OCI-LY3 (cell line): Measurements from ENCODE around the gene ITGA11.

Source experiments
- EZH2phosphoT487 ChIP-seq: fragments of 200-600 bp; shearing (Covaris generic); IDR thresholded peaks from 2 replicates; pipeline ENCODE4 v1.6.1; 2018; ENCODE audit warnings: antibody characterized with exemption, mixed run types, low read depth
- TF ChIP-seq, protein P1 (sequence below): fragments of 200-600, 300-600 bp; sonication (generic); IDR thresholded peaks from 2 replicates; pipeline ENCODE4 v1.5.1; 2014; ENCODE audit warnings: antibody characterized with exemption, low read length, low read depth

DNA sequence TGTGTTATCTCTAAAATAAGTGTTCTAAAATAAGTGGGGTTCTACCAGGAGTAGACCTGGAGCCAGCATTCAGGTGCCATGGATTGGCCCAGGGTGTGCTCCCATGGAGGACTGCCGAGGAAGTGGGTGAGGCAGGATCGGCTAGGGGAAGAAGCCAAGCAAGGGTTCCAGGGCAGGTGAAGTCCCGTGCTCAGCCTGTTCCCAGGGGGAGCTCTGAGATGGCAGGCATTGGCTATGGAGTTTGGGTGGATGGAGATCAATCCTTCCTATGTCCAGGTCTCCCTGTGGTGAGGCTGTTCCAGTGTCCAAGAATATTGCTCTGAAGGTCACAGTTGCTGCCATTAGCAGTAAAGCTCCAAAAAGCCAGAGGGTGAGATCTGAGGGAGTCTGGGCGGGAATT lies 46.9 kb upstream of the ITGA11 start:
- TF ChIP-seq, protein P1, sequence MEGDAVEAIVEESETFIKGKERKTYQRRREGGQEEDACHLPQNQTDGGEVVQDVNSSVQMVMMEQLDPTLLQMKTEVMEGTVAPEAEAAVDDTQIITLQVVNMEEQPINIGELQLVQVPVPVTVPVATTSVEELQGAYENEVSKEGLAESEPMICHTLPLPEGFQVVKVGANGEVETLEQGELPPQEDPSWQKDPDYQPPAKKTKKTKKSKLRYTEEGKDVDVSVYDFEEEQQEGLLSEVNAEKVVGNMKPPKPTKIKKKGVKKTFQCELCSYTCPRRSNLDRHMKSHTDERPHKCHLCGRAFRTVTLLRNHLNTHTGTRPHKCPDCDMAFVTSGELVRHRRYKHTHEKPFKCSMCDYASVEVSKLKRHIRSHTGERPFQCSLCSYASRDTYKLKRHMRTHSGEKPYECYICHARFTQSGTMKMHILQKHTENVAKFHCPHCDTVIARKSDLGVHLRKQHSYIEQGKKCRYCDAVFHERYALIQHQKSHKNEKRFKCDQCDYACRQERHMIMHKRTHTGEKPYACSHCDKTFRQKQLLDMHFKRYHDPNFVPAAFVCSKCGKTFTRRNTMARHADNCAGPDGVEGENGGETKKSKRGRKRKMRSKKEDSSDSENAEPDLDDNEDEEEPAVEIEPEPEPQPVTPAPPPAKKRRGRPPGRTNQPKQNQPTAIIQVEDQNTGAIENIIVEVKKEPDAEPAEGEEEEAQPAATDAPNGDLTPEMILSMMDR = no peak
- TF ChIP-seq EZH2phosphoT487 = no peak
